GM23338 (cell line): Measurements from ENCODE around the gene RPS17.

Source experiments
- EZH2phosphoT487 ChIP-seq: fragments of 200-600 bp; sonication (generic); IDR thresholded peaks from one replicate; pipeline ENCODE4 v1.8.1; 2018; ENCODE audit warnings: antibody characterized with exemption; ENCODE audit not compliant: unreplicated experiment
- POLR2AphosphoS5 ChIP-seq: IDR thresholded peaks from 2 replicates; pipeline ENCODE4 v1.6.1; 2016; ENCODE audit warnings: antibody characterized with exemption, low read depth
- TF ChIP-seq, protein P1 (sequence below), 2 experiments: fragments of 200-600 bp in 1 of 2; sonication (generic) in 1 of 2; conservative IDR thresholded peaks; 2 replicates each; pipeline versions ENCODE4 v1.5.1 to v1.6.1; 2016 to 2017; ENCODE audit warnings: antibody characterized with exemption in 2 of 2, low read depth in 2 of 2, mild to moderate bottlenecking in 2 of 2, moderate library complexity in 1 of 2

DNA sequence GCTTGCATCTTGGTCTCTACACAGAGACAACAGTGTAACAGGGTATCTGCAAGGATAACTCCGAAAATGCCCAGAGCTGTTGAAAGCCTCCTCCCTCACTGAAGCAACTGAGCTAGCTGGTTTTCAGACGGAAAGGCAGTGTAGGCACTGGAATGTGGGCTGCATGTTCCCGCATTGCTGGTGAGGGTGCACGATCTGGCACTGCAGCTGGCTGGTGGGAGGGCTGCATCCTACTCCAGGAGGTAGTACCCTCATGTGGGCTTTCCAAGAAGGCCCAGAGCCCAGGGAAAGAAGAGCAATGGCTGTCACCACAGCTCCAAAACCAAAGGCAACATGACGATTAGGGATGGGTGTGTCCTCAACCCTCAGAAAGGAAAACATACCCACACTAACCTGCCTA, 28.7 kb upstream of the RPS17 start:
- TF ChIP-seq POLR2AphosphoS5 (no peak), EZH2phosphoT487 (no peak)
- TF ChIP-seq, protein P1, sequence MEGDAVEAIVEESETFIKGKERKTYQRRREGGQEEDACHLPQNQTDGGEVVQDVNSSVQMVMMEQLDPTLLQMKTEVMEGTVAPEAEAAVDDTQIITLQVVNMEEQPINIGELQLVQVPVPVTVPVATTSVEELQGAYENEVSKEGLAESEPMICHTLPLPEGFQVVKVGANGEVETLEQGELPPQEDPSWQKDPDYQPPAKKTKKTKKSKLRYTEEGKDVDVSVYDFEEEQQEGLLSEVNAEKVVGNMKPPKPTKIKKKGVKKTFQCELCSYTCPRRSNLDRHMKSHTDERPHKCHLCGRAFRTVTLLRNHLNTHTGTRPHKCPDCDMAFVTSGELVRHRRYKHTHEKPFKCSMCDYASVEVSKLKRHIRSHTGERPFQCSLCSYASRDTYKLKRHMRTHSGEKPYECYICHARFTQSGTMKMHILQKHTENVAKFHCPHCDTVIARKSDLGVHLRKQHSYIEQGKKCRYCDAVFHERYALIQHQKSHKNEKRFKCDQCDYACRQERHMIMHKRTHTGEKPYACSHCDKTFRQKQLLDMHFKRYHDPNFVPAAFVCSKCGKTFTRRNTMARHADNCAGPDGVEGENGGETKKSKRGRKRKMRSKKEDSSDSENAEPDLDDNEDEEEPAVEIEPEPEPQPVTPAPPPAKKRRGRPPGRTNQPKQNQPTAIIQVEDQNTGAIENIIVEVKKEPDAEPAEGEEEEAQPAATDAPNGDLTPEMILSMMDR (conservative IDR thresholded peaks at IDR 0.05; ENCODE audit: low read depth in 2 of 2) = no peak
